Left lobe of liver (tissue), 2 donors: ENCODE data around the gene OR6C75. TPM values are rescaled to one million over a fixed set of nuclear protein-coding genes. Genes with fewer than 3 reads are reported as not detected.
A peak's percentile ranks its signal among the peaks of the same experiment; 100 is the strongest.
"Not testable (repeated sequence)": the region's sequence is repeated elsewhere in the genome, so short reads cannot be mapped to it uniquely, and the experiment has no call there.

Experiments
- ATAC-seq: fragments of 200-7000 bp; cut with Tn5 transposase; one replicate; pipeline ENCODE4 v1.9.1; 2020; ENCODE audit warnings: mild to moderate bottlenecking, moderate library complexity
- DNase-seq: peaks from one replicate; pipeline ENCODE4 v3.0.0-alpha.2; 2020; ENCODE audit warnings: low spot score
- total RNA-seq: library from RNA; stranded (reverse); gene quantifications from one replicate; pipeline ENCODE4 v1.2.1, GENCODE V29; 2021
- donor health status: DM: no; HTN: no; CAD: no; lungs with moderate emphysema.
- donor health status: DM: no; HTN: yes; CAD: no.

The OR6C75 gene
- not detected for total RNA-seq

DNA sequence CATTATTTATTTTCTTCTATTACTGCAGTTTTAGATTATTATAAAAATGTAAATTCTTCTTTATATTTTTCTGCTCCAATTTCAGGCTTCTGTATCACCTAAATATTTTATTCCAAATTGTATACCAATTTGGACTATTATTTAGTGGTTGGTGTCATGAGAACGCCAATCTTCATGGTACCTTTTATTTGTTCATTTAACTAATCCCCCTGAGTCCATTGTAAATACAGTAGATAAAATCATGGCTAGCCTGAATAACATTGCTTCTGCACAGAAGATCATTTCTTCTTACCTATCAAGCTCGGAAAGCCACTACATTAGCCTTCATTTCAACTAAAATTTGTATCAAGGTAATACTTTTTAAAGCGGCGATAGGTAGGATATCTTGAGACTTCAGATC is at the start of gene OR6C75:
TSS of gene OR6C75 (plus strand) at position 301 of the 400 bp plus-strand sequence. CDS start 2,136 bp downstream, outside the sequence.
- ATAC-seq (no peak), DNase-seq (no peak)

DNA sequence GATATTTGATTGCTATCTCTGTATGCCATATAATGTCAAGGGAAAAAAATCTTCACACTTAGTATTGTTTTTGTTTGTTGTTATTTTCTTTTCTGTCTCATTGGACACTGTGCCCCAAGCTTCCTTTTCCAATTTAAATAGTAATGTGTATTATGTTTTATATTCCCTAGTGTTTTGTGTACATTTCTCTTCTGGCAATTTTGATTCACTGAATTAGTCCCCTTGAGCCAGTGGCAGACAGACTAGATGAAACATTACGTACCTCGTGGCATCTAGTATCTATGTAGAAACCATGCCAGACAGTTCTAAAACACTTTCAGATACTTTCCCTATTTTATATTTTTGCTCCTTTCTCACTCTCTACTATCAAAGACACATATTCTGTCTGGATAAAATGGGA is 48.7 kb upstream of the OR6C75 start, which contains the start of gene OR6C1:
TSS of gene OR6C1 (plus strand) at position 301 of the 400 bp plus-strand sequence. CDS start 6,257 bp downstream, outside the sequence.
- DNase-seq = no peak
- ATAC-seq = no peak

DNA sequence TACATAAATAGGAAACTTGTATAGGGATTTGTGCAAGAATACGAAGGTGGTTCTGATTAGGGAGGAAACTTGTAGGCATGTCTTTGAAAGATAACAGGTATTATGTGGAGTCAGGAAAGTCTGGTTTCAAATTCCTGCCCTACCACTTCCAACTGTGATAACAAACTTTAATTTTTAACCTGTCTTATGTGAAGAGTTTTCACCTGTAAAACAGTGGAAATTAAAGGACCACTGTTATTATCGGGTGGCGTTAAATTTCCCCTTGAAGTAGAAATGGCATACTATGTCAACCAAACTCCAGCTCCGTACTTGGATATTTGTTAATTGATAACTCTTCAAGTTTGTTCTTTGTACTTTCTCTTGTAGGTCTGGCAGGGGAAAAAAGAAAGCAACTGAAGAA is 42.6 kb upstream of the OR6C75 start:
- no peak for DNase-seq
- ATAC-seq = no peak

GRCh38 chr12:55325801-55326200 is 37.0 kb upstream of the OR6C75 start:
- not testable (repeated sequence) for DNase-seq, ATAC-seq

- ATAC-seq (no peak), DNase-seq (no peak)
Observed at GRCh38 chr12:55330446-55330845, 32.3 kb upstream of the OR6C75 start, which contains the start of gene OR6C3. TSS of gene OR6C3 (plus strand) at chr12:55330746. CDS start at chr12:55331701, 955 bp downstream.

- ATAC-seq = no peak
- DNase-seq = no peak
Observed at GRCh38 chr12:55336002-55336401, 26.8 kb upstream of the OR6C75 start.

GRCh38 chr12:55355338-55355737 is 7.4 kb upstream of the OR6C75 start:
- not testable (repeated sequence) for DNase-seq

GRCh38 chr12:55365086-55365485 is 2.3 kb downstream of the OR6C75 start:
- no peak for DNase-seq
- no peak for ATAC-seq

More at GRCh38 chr12:55355338-55355737, 7.4 kb upstream of the OR6C75 start:
- ATAC-seq = not testable (repeated sequence)

- no peak for DNase-seq
- no peak for ATAC-seq
Observed at GRCh38 chr12:55372521-55372920, 9.7 kb downstream of the OR6C75 start.

DNA sequence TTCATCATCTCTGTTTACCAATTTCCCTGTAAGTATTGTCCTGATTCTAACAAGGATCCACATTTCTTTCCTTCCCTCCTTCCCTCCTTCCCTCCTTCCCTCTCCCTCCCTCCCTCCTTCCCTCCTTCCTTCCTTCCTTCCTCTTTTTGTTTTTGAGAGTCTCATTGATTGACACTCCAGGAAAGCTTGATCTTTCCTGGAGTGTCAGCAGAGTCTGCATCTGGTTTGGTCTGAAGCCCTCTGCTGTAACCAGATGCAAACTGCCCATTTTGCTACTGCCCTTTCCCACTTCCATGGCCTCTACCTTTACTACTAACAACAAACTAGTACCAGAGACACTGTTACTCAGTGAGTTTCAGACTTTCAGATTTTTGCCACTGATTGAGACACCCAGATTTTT is 23.1 kb downstream of the OR6C75 start:
- DNase-seq (no peak), ATAC-seq (no peak)

GRCh38 chr12:55392032-55392795 is 29.4 kb downstream of the OR6C75 start:
- DNase-seq (no peak), ATAC-seq (no peak)

DNA sequence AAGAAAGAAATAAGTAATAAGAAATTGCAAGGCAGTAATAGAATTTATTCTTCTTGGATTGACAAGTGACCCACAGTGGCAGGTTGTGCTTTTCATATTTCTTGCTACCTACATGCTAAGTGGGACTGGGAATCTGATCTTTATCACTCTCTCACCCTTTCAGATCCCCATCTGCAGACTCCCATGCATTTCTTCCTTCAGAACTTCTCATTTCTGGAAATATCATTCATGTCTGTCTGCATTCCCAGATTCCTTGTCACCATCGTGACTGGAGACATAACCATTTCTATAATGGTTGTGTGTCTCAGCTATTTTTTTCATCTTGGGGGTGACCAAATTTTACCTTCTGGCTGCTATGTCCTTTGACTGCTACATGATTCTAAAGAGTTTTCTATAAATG is 33.6 kb downstream of the OR6C75 start:
- DNase-seq (no peak), ATAC-seq (no peak)

DNA sequence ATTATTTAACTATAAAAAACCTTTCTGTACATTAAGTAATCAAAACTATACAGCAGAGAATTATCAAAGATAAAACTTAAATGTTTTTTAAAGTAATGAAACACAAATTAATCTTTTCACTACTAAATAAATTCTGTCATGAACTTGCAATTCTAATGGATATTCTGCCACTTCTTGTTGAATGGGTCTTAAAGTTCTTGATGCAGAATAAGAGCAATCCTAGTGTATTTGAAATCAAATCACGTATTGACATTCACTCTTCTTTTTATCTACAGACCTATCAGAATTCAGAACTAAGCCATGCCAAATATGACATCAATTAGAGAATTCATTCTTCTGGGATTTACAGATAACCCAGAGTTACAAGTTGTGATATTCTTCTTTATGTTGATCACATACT is 37.5 kb downstream of the OR6C75 start, which contains the start of gene OR6C65:
TSS of gene OR6C65 (plus strand) at position 301 of the 400 bp plus-strand sequence. CDS start at position 301, 0 bp downstream.
- DNase-seq (no peak), ATAC-seq (no peak)

DNA sequence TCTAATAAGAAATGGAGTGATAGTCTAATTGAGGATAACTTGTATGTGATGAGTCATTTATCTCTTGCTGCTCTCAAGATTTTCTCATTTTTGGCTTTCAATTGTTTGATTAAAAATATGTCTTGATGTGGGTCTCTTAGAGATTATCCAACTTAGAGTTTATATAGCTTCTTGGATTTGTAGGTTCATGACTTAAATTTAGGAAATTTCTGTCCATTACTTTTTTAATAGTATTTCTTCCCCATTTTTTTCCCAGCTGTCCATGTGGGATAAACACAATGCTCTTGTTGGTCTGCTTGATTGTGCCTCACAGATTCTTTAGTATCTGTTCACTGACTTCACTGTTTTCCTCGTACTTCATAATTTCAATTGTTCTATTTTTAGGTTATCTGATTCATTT is 45.1 kb downstream of the OR6C75 start:
- DNase-seq = no peak
- ATAC-seq = no peak

DNA sequence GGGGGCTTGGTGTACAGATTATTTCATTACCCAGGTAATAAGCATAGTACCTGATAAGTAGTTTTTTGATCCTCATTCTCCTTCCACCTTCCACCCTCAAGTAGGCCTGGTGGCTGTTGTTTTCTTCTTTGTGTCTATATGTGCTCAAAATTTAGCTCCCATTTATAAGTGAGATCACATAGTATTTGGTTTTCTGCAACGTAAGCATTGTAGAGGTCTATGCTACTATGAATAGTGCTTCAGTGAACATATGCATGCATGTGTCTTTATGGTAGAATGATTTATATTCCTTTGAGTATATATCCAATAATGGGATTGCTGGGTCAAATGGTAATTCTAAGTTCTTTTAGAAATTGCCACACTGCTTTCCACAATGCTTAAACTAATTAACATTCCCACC is 46.4 kb downstream of the OR6C75 start:
- DNase-seq = not testable (repeated sequence)

GRCh38 chr12:55412138-55412537 is 49.4 kb downstream of the OR6C75 start:
- not testable (repeated sequence) for DNase-seq, ATAC-seq

More for the DNA sequence above, 46.4 kb downstream of the OR6C75 start:
- not testable (repeated sequence) for ATAC-seq

GRCh38 chr12:55413498-55414388 is 51.0 kb downstream of the OR6C75 start:
- not testable (repeated sequence) for DNase-seq
- ATAC-seq = peak; percentile 37

DNA sequence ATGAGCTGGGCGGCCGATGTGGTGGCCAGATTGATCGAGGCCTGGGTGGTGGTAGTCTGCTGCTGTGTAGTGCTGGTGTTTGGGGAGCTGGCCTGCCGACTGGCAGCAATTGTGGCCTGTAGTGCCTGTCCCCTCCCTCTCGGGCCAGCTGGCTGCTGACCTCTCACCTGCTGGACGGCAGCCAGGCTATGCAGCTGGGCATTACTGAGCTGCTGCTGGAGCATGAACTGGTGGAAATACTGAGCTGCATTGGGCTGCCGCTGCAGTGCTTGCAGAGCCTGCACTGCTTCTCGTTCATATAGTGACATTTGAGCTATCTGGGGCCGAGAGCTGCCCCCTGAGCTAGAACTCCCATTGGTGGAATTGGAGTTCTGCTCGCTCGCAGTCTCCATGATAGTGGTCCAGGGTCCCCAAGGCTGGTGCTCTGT is 51.6 kb downstream of the OR6C75 start:
- not testable (repeated sequence) for DNase-seq
- peak; percentile 89 for ATAC-seq

DNA sequence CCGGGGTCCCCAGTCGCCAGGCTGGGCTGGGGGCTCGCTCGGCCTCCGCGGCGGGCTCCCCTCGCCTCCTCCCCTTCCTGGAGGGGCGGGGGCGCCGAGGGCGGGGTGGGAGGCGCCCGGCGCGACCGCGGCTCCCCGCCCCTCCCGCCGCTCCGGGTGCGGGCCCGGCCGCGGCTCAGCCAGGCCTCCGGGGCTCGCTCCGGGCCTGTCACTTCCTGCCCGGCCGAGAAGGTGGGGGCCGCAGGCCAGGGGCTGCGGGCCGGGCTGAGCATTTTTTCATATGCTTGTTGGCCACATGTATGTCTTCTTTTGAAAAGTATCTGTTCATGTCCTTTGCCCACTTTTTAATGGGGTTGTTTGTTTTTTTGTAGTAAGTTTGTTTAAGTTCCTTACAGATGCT is 52.1 kb downstream of the OR6C75 start:
- peak; percentile 76 for ATAC-seq
- DNase-seq = not testable (repeated sequence)

- ATAC-seq (no peak), DNase-seq (no peak)
Observed at GRCh38 chr12:55416961-55417360, 54.2 kb downstream of the OR6C75 start.
